Measurements from ENCODE around the gene OCA2.

DNA sequence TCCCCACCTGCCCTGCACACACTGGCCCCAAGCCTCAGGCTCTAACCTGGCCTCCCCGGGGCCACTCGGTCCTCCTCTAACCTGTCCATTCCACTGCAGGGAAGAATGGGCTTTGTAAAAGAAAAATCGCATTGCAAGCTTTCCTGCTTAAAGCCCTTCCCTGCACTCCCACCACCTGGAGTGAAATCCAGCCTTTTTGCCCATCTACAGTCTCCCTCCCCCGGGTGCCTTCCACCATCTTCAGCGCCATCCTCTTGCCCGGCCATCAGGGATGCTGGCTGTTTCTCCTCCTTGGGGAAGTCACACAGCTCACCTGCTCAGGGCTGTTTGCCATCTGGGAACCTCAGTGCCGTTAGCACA, 266.9 kb downstream of the OCA2 start:
- TF ChIP-seq POLR2A (IDR thresholded peaks at IDR 0.05) (no peak), POLR2AphosphoS5 (IDR thresholded peaks at IDR 0.05; ENCODE audit: insufficient read depth in 1 of 2, low read depth in 1 of 2) (no peak)
- TF ChIP-seq, protein P1, sequence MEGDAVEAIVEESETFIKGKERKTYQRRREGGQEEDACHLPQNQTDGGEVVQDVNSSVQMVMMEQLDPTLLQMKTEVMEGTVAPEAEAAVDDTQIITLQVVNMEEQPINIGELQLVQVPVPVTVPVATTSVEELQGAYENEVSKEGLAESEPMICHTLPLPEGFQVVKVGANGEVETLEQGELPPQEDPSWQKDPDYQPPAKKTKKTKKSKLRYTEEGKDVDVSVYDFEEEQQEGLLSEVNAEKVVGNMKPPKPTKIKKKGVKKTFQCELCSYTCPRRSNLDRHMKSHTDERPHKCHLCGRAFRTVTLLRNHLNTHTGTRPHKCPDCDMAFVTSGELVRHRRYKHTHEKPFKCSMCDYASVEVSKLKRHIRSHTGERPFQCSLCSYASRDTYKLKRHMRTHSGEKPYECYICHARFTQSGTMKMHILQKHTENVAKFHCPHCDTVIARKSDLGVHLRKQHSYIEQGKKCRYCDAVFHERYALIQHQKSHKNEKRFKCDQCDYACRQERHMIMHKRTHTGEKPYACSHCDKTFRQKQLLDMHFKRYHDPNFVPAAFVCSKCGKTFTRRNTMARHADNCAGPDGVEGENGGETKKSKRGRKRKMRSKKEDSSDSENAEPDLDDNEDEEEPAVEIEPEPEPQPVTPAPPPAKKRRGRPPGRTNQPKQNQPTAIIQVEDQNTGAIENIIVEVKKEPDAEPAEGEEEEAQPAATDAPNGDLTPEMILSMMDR (IDR thresholded peaks at IDR 0.05), result no peak

Data from vagina (tissue), 2 donors.